ENCODE measurements around the gene HAPLN2.

- no peak for TF ChIP-seq CTCF (IDR thresholded peaks at IDR 0.05)
- no peak for TF ChIP-seq POLR2A (IDR thresholded peaks at IDR 0.05)
These were observed 24.9 kb downstream of the HAPLN2 start for GRCh38 chr1:156644146-156644545.

Data from prostate gland (tissue), 2 donors.